GM18508 (cell line): ENCODE measurements around the gene DCP2.

Experiments
- ATAC-seq: cut with Tn5 transposase; IDR thresholded peaks from one replicate; pipeline ENCODE4 v1.9.1; 2021; ENCODE audit warnings: moderate number of reproducible peaks; ENCODE audit not compliant: insufficient read depth, unreplicated experiment

The DCP2 gene

DNA sequence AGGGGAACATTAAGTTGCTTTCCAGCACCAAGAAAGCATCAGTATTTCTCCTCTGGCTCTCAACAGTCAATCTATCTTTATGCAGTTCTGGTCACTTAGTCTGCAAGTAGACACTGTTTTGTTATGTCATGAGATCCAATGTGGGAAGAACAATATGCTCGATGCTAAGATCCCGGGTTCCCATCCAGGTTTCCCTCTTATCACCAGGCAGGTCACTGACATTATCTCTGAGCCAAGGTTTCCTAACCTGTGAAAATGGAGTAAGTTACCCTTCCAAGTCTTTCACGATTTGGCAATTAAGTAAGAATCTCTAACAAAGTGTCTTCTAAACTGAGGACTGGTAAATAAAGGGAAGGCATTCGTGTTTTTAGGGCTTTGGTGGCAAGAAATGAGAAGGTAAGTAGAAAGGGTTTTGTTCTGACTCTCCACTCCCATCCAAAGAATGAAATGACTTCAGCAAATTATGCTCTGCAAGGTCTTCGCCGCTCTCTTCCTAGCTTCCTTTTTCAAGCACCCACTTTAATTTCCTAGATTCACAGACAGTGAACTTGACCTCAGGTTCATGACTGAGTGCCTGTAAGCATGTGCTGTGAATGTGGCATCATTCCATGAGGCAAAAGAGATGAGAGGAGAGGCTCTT, 86.4 kb downstream of the DCP2 start:
- ATAC-seq = no peak

- no peak for ATAC-seq
These were observed 87.3 kb downstream of the DCP2 start for GRCh38 chr5:113063927-113064326.

- no peak for ATAC-seq
These were observed 88.2 kb downstream of the DCP2 start for GRCh38 chr5:113064806-113065205.

DNA sequence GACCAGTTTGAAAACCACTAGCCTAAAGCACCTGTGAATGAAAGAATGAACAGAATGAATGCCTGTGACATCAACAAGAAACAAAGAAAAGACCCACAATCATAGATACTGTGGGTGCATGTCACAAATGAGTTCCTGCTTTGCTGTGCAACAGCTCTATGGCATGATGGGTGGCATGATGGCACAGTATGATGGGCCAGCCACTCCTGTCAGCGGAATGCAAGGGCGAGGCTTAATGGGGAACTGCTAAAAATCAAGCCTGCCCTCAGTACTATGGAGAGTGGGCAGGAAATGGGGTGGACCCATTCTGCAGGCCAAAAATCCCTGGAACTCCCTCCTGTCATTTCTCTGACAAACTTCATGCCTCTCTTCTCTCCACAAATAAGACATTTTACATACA, 89.0 kb downstream of the DCP2 start:
- no peak for ATAC-seq

DNA sequence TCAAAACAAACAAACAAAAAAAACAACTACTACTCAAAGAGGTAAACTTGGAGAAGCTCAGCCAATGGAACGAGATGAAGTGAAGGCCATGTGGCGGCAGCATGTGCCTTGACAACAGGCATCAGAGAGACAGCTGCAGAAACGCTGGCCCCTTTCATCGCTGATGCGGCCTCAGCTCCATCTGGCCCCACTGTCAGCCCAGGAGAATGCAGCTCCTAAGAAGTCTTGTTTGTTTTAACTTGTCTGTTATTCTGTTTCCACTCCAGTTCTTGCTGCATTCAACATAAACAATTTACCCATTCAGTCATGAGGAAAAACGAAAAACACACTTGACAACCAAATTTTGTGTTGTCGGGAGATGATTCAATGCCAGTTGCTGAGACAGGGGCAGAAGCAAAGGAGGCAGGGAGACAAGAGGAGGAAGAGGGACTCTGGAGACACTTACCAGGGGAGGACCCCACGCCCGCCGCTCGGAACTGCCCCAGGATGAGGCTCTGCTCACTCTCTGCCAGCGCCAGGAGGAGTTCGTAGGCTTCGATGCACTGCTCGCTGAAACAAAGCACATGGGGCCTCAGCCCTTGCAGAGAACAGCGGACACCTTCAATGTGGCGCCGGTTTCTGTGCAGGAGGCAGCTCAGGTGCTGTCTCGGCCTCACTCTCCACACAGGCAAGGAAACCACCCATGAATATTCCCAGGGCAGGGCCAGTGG, 91.2 kb downstream of the DCP2 start:
- no peak for ATAC-seq

- no peak for ATAC-seq
These were observed 92.0 kb downstream of the DCP2 start for GRCh38 chr5:113068559-113068958.
